Measurements from ENCODE around the gene GMPR.

DNA sequence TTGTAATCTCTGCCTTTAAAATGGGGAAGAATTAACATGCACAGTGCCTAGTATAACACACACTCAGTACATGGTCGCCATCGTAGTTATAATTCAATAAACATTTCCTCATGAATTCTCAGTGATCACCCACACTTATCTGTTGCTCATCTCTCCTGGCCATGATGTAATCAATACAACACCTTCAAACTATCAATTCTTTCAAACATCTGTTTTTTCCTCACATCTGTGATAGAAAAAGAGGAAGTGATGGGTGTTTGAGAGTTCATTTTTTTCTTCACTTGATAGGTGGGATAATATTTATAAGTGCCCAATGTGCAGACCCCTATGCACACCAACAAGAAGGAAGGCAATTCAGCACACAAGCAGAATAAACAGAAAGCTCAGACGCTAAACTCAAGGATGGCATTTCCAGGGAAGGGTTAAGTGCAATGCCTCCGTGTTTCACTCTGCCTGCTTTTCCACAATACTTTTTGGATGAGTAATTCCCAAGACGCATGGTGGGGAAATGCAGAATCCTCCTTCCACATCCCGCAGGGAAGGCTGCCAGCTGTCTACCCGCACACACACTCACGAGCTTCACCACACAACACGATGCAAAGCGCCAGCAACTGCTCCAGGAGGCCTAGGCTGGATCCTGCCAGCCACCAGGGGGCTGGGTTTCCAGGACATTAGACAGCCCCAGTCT, 100.3 kb downstream of the GMPR start:
- TF ChIP-seq JUN (IDR thresholded peaks at IDR 0.05; ENCODE audit: borderline replicate concordance, insufficient read depth, insufficient read length, low read depth) (peak; percentile 72), EZH2 (IDR thresholded peaks at IDR 0.05; ENCODE audit: borderline replicate concordance, low read depth, low read length, severe bottlenecking) (no peak), POLR2A (IDR thresholded peaks at IDR 0.05; ENCODE audit: low read depth, low read length) (peak; percentile 29), POLR2AphosphoS5 (IDR thresholded peaks at IDR 0.05; ENCODE audit: insufficient read depth, low read depth, low read length) (peak; percentile 87)
- TF ChIP-seq, protein P1, sequence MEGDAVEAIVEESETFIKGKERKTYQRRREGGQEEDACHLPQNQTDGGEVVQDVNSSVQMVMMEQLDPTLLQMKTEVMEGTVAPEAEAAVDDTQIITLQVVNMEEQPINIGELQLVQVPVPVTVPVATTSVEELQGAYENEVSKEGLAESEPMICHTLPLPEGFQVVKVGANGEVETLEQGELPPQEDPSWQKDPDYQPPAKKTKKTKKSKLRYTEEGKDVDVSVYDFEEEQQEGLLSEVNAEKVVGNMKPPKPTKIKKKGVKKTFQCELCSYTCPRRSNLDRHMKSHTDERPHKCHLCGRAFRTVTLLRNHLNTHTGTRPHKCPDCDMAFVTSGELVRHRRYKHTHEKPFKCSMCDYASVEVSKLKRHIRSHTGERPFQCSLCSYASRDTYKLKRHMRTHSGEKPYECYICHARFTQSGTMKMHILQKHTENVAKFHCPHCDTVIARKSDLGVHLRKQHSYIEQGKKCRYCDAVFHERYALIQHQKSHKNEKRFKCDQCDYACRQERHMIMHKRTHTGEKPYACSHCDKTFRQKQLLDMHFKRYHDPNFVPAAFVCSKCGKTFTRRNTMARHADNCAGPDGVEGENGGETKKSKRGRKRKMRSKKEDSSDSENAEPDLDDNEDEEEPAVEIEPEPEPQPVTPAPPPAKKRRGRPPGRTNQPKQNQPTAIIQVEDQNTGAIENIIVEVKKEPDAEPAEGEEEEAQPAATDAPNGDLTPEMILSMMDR (IDR thresholded peaks at IDR 0.05; ENCODE audit: extremely low read depth in 1 of 2, insufficient read depth in 1 of 2, low read depth in 1 of 2, low read length in 2 of 2), result peak; percentile 81 to 84
- TF ChIP-seq, protein P2, sequence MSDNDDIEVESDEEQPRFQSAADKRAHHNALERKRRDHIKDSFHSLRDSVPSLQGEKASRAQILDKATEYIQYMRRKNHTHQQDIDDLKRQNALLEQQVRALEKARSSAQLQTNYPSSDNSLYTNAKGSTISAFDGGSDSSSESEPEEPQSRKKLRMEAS (IDR thresholded peaks at IDR 0.05; ENCODE audit: insufficient read depth, insufficient read length), result peak; percentile 47

Data from endothelial cell of umbilical vein (primary cell).